ENCODE data around the gene UGDH. TPM values are rescaled to one million over a fixed set of nuclear protein-coding genes. Genes with fewer than 3 reads are reported as not detected.

Gene UGDH
- total and polyA plus RNA-seq, 9 of the 15 experiments (the other 6 are each of a cell fraction or from before 2014, with no cell fraction given): 5.5 to 21.7 (median 16.2) TPM

GRCh38 chr4:39527296-39528060, at the start of gene UGDH (continued):
- no peak for TF ChIP-seq ZFP91 (CRISPR knock-in tag; IDR thresholded peaks at IDR 0.05)
- TF ChIP-seq ZNF583 (CRISPR knock-in tag; IDR thresholded peaks at IDR 0.05): no peak; the same call in 1 of the 2 replicates
- no peak for TF ChIP-seq SP2 (IDR thresholded peaks at IDR 0.05; ENCODE audit: extremely low read depth, low read depth, low read length, poor library complexity, severe bottlenecking)
- peak; percentile 6; the same call in 1 of the 2 replicates for TF ChIP-seq ZNF384 (IDR thresholded peaks at IDR 0.05; ENCODE audit: low read depth, low read length)
- TF ChIP-seq PRDM10 (IDR thresholded peaks at IDR 0.05; ENCODE audit: partially characterized antibody): no peak
- no peak for TF ChIP-seq RBM15 (IDR thresholded peaks at IDR 0.05; ENCODE audit: insufficient read depth, low read length)
- no peak for TF ChIP-seq ARHGAP35 (IDR thresholded peaks at IDR 0.05; ENCODE audit: partially characterized antibody)
- TF ChIP-seq BHLHE40 (IDR thresholded peaks at IDR 0.05; ENCODE audit: low read length): no peak
- peak in 1 of 2 experiments; percentile 63; a peak in 2 of 4 replicates for TF ChIP-seq TRIM24 (IDR thresholded peaks at IDR 0.05)
- no peak for TF ChIP-seq FOXJ3 (CRISPR knock-in tag; IDR thresholded peaks at IDR 0.05)
- peak; percentile 96 for TF ChIP-seq MAX (CRISPR knock-in tag; IDR thresholded peaks at IDR 0.05)
- TF ChIP-seq PCBP2 (IDR thresholded peaks at IDR 0.05; ENCODE audit: low read depth, low read length, poor library complexity, severe bottlenecking): no peak
- no peak for TF ChIP-seq ASH1L (IDR thresholded peaks at IDR 0.05; ENCODE audit: borderline replicate concordance, low read depth, partially characterized antibody)
- no peak for TF ChIP-seq SLC30A9 (CRISPR knock-in tag; IDR thresholded peaks at IDR 0.05)
- no peak for TF ChIP-seq MAFG (tag; conservative IDR thresholded peaks at IDR 0.05)
- no peak for TF ChIP-seq ZNF449 (CRISPR knock-in tag; IDR thresholded peaks at IDR 0.05)
- TF ChIP-seq SMARCA4 (IDR thresholded peaks at IDR 0.05): no peak
- no peak for TF ChIP-seq E4F1 (CRISPR knock-in tag; IDR thresholded peaks at IDR 0.05; ENCODE audit: borderline replicate concordance)
